ENCODE data around the gene ZP3. TPM values are rescaled to one million over a fixed set of nuclear protein-coding genes. Genes with fewer than 3 reads are reported as not detected.

ZP3 gene
- total and polyA plus RNA-seq, 4 donors: 0.25 to 0.47 (median 0.44) TPM

GRCh38 chr7:76392531-76393115 is 32.1 kb upstream of the ZP3 start (continued):
- no peak for TF ChIP-seq CTCF (IDR thresholded peaks at IDR 0.05; ENCODE audit: low read depth, low read length, missing input control)

GRCh38 chr7:76393116-76394031 is 31.4 kb upstream of the ZP3 start:
- WGBS: 1% methylated on average over 99 of the region's 99 CpGs

More at GRCh38 chr7:76393116-76394031, 31.4 kb upstream of the ZP3 start:
- Histone ChIP-seq H3K9ac (ENCODE audit: low read depth in 1 of 2, low read length in 2 of 2) (peak overlapping the region; percentile 18 to 48), H3K4me3 (ENCODE audit: low read depth in 1 of 3, low read length in 3 of 3) (peak overlapping the region; percentile 67 to 84 (median 71)), H3K27me3 (ENCODE audit: control insufficient read depth in 4 of 4, insufficient read depth in 4 of 4, low read length in 3 of 4) (no peaks in the 10 kb centered on the region), H3K4me1 (ENCODE audit: control insufficient read depth in 4 of 4, insufficient read depth in 4 of 4, low read length in 3 of 4) (peaks cover 3 to 25% (median 14%) of the 10 kb centered on the region in 4 donors), H3K27ac (ENCODE audit: low read depth in 1 of 2, low read length in 2 of 2) (peak overlapping the region; percentile 94 to 97), H3K9me3 (ENCODE audit: control insufficient read depth in 4 of 4, low read length in 3 of 4) (no peaks in the 10 kb centered on the region), H3K36me3 (ENCODE audit: control insufficient read depth in 4 of 4, insufficient read depth in 3 of 4, low read depth in 1 of 4, low read length in 3 of 4) (no peaks in the 10 kb centered on the region)
- TF ChIP-seq HNF4A (conservative IDR thresholded peaks at IDR 0.05) (no peak), CTCF (IDR thresholded peaks at IDR 0.05; ENCODE audit: low read depth, low read length, missing input control) (no peak), GABPA (IDR thresholded peaks at IDR 0.05 in 1 of 2, conservative IDR thresholded peaks at IDR 0.05 in 1 of 2) (peak in 1 of 2 donors; percentile 27), FOXA1 (IDR thresholded peaks at IDR 0.05) (no peak), RAD21 (IDR thresholded peaks at IDR 0.05) (no peak), RXRA (IDR thresholded peaks at IDR 0.05) (no peak), MAX (IDR thresholded peaks at IDR 0.05) (no peak), SP1 (IDR thresholded peaks at IDR 0.05) (peak; percentile 4), ZBTB33 (IDR thresholded peaks at IDR 0.05) (no peak), NR2F2 (IDR thresholded peaks at IDR 0.05) (no peak), TAF1 (conservative IDR thresholded peaks at IDR 0.05) (no peak), YY1 (IDR thresholded peaks at IDR 0.05) (no peak), REST (IDR thresholded peaks at IDR 0.05) (peak; percentile 0), EGR1 (IDR thresholded peaks at IDR 0.05; ENCODE audit: low read depth in 2 of 2) (peak in 1 of 2 donors; percentile 65), HNF4G (IDR thresholded peaks at IDR 0.05) (no peak), ATF3 (IDR thresholded peaks at IDR 0.05) (no peak), FOXA2 (IDR thresholded peaks at IDR 0.05) (no peak), JUND (IDR thresholded peaks at IDR 0.05) (no peak)
- peak; percentile 95 for DNase-seq (ENCODE audit: low spot score)
